NCI-H1105 treated with DMSO at 0.1 percent for 48 hours (cell line): Measurements from ENCODE around the gene TGFBR2.
"Not testable (repeated sequence)": the region's sequence is repeated elsewhere in the genome, so short reads cannot be mapped to it uniquely, and the experiment has no call there.

Source experiments
- DNase-seq: peaks from one replicate; lab custom pipeline; 2025; lab: John Stamatoyannopoulos, UW

TGFBR2 gene

GRCh38 chr3:30658328-30659052 is 52.1 kb downstream of the TGFBR2 start:
- no peak for DNase-seq

DNA sequence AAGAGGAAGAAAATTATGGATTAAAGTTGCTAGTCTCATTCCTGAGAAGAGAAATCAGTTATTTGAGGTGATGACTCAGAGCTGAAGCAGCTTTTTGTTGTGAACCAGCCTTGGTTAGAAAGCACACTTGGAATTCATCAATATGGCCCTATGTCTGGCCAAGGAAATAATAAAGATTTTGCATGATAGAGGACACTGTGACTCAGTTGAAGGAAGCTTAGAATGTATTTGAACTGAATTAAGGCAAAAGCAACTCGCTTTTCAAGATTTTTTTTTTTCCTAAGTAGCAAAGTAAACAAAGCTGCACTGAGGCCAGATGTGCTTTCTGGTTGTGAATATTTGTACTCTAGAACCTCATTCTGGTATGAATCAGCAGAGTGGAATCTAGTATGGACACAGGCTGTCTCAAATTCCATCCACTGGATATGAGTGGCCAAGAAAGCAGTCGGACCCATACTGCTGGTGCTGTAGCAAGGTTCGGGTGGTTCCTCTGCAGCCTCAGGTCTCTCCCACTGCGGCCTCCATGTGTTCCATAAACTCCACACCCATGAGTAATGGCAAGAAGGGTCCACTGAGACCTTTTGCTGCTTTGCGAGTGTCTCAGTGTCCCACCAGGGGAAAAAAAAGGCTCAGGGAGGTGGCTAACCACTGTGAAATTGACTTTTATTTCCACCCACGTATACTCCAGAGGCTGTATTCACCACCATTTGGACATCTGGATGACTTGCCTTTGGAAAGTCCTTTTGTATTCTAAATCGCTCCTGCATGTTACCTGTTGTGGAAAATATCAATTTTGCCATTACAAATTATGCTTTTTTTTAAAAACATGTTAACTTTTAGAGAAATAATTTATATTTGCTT is 53.1 kb downstream of the TGFBR2 start:
- no peak for DNase-seq

DNA sequence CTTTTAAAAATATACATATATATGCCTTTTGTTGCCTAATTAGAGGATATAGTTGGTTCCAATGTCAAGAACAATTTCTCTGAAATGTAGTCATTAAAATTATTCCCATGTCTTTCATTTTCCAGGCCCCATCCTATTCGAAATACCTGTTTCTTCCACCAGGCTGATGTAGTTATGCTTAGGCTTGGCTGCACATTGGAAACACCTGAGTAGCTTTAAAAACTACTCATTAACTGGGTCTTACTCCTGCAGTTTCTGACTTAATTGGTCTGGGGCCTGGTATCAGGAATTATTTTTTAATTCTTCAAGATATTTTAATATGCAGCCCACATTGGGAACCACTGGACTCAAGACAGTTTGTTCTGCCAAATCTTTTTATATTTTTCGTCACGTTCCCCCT is 53.7 kb downstream of the TGFBR2 start:
- DNase-seq = no peak

- no peak for DNase-seq
Measured at GRCh38 chr3:30660656-30661055, 54.3 kb downstream of the TGFBR2 start.

DNA sequence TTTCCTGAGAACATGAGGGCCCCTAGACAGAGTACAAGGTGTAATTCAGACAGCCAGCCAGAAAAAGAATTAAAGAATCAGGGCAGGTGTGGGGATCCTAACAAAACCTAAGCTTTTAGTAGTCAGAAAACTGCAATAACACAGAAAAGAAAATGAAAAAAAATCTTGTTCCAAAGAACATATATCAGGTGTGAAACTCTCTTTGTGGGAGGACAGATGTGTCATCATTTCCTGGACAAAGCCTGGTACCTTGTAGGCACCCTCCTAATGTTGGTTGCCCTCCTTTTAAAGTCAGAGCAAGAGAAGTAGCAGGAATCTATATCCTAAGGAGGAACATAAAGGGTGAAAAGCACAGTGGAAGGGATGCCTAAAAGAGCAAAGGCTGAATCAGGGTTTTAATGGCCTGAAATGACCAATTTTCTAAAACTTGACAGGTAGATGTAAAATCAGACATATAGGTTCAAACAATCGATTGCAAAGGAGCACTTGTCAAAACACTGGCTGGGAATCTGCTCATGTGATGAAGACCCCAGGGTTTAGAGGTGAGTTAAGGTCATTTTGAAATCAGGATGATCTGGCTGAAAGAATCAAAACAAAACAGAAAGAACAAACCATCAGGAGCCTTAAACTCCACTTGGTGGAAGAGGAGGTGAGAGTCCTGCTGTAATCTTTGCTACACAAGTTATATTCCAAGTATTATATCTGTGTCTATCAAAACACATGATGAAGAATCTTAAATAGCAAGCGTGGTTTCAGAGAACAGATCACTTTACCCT is 54.9 kb downstream of the TGFBR2 start:
- DNase-seq = no peak

DNA sequence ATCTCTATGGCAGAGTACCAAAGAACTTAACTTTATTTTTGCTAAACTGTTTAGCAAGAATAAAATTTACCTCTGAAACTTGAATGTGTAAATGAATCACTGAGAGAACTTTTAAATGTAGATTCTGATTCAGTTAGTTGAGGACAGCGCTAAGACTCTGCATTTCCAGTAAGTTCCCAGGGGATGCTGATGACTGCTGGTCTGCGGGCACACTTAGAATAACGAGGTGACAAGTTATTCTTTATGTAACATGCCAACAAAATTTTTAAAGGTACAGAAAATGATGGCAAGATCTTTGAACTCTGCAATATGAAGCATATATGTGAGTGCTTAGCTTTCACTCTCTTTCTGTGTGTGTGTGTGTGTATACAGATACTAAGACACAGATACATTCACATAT is 56.4 kb downstream of the TGFBR2 start:
- DNase-seq = no peak

GRCh38 chr3:30663533-30664241 is 57.3 kb downstream of the TGFBR2 start:
- DNase-seq = no peak

DNA sequence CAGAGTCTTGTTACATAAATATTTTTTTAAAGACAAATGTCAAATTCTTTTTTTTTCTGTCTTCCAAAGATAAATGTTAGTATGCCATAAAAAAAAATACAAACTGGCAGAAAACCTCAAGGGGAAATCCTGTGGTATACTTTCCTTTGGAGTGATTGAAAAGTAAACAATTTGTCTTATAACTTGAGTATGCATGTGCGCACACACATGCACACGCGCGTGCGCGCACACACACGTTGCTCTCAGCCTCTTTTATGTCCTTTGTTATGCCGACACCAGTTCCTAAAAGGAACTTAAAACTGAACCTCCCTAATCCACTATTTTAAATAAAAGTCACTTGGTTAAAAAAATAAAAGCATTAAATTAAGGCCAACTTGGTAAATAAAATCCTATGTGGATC is 58.1 kb downstream of the TGFBR2 start:
- no peak for DNase-seq

DNA sequence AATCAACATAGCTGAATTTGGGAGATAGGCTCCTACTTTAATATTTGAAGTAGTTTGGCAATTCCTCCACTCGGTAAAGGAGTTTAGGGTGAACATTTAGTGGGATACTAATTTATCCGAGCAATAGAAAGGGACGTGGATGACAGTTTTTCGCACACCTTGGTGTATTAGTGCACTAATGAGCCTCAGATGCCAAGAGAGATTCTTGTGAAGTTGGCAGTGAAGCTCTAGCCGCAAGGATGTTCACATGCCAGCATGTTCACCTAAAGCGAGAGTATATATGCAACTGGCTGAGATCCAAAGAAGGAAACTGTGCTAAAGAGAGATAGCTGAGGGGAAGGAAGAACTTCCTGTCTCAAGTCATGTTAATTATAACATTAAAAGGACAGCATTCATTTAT is 58.5 kb downstream of the TGFBR2 start:
- DNase-seq = no peak

DNA sequence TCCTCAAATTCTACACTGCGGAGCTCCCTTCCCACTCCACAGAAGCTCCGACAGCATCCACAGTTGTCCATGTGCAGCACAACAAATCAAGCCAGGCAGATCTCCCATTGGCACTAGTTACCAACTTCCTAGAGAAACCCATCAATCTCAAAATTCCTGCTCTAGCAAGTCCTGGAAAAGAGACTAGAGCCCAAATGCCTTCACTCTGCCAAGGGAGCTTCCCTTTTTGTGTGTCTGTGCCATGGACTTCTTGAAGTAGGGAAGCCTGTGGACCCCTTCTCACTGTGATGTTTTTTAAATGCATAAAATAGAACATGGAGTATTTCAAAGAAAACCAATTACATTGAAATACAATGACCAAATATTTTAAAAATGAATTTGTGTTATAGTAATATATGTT is 59.1 kb downstream of the TGFBR2 start:
- no peak for DNase-seq

GRCh38 chr3:30666572-30667279 is 60.3 kb downstream of the TGFBR2 start:
- no peak for DNase-seq

DNA sequence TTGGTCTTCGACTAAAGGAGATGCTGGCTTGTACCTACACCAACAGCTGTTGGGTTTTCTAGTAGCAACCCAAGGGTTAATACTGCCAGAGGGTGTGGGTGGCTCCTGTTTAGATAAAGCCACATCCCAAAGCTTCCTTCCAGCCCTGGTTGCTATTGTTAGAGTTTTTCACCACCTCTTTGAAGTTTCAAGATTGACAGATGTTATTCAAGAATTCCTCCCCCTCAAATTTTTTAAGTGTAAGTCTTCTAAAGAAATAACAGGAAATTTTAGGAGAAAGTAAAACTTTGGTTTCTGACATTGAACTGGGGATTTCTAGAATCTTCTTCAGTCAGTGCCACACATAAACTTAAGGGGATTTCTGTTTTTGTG is 60.9 kb downstream of the TGFBR2 start:
- no peak for DNase-seq

DNA sequence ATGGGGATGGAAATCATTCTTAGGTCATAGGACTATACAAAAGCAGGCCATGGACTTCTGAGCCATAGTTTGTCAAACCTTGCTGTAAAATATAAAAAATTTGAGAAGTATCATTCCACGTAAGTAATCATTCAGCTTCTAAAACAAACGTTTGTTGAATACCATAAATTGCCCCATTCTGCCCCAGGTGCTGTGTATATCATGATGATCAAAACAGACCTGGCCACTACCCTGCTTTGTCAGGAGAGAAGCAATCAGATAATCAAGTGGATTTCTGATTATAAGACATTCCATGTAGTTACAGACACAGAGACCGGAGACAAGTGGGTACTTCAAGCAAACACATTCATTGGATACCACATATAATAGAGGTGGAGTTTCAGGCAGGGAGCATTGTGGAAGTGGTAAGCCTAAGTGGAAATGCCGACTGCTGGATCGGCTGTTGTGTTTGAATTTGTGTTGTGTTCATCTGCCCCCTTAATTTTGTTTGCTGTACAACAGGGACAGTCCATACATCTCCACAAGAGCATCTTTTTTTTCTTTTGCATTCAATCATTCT is 61.7 kb downstream of the TGFBR2 start:
- peak; percentile 20 for DNase-seq

DNA sequence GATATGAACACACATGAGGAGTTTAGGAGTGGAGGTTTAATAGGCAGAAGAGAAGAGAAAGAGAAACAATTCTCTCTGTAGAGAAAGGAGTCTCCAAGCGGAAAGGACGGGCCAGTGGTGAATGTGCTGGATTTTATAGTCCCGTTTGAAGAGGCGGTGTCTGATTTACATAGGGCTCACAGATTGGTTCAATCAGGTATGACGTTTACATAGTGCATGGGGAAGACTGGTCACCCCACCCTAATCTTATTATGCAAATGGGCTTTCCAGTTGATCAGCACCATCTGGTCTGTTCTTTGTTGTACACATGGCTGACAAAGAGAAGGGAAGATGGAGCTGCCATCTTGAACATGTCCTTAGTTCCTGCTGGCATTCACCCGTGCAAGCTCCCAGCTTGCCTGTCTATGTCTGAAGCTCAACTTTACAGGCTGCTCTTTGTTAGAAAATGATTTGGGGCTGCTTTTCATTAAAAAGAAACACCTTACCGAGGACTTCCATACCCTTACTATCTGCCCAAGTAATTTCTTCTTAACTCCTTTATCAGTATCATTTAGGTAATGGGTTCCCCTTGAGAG is 63.0 kb downstream of the TGFBR2 start:
- DNase-seq = not testable (repeated sequence)

DNA sequence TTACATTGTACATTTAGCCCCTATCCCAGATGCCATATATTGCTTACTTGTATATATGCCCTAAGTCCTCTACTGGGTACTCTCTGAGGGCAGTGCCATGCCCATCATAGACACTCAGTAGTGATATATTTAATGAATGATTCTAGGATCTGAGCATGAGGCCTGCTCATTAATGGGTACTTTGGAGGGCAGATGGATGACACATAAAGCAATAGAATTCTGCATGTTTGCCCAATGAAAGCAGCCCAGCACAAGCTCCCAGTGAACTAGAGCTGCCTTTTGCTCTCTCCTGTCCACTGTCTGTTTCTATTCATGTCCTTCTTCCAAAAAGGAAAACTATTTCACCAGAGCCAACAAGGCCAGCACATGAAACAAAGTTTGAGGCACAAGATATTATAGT is 63.9 kb downstream of the TGFBR2 start:
- DNase-seq = no peak

GRCh38 chr3:30671527-30672286 is 65.3 kb downstream of the TGFBR2 start:
- no peak for DNase-seq

DNA sequence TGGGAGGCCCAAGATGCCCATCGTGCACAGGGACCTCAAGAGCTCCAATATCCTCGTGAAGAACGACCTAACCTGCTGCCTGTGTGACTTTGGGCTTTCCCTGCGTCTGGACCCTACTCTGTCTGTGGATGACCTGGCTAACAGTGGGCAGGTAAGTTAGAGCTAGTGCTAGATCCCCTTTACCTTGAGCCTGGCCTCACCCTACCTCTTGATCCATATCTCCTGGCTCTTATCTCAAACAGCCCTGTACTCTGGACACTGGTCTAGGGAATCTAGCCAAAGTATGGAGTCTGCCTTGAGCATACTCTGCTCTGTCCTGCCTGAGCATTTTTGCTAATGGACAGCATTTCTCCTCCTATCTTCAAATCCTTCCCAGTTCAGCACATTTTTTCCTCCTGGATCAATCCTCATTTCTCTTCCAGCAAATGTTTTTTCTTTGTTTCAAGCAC is 65.9 kb downstream of the TGFBR2 start:
- no peak for DNase-seq

- DNase-seq = no peak
Measured at GRCh38 chr3:30672959-30673358, 66.6 kb downstream of the TGFBR2 start.

- no peak for DNase-seq
Measured at GRCh38 chr3:30673425-30674341, 67.3 kb downstream of the TGFBR2 start.
